SK-N-MC (cell line): Measurements from ENCODE around the gene LRIT3.

Experiments used
- EZH2 ChIP-seq: fragments of 200-600 bp; sonication (generic); IDR thresholded peaks from one replicate; pipeline ENCODE4 v1.6.1; 2017; ENCODE audit warnings: antibody characterized with exemption
- POLR2AphosphoS5 ChIP-seq: IDR thresholded peaks from 2 replicates; pipeline ENCODE4 v1.6.1; 2012; ENCODE audit warnings: mild to moderate bottlenecking, low read depth, low read length, borderline replicate concordance

DNA sequence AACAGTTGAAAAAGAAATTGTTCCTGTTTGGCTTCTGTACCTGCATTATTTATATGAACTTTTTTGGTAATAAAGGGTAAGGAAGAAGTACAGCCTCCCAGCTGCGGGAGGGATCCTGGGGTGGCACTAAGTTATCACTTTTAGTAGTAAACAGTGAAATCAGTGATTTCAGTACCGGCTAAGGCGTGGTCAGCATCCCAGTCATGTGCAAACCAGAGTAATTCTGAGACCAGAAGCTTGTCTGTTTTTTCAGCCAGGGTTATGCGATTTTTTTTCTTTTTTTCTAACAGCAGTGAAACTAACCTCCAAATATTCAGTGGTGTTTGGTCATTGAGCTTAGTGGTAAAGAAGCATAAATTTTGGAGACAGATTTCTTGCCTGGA is 68.1 kb downstream of the LRIT3 start:
- TF ChIP-seq EZH2 (no peak), POLR2AphosphoS5 (no peak)
